ENCODE measurements around the gene FBN2.
"Not testable (repeated sequence)": the region's sequence is repeated elsewhere in the genome, so short reads cannot be mapped to it uniquely, and the experiment has no call there.

Gene FBN2

GRCh38 chr5:128478386-128479368, 59.4 kb downstream of the FBN2 start:
- DNase-seq (ENCODE audit: low read depth), result no peak

GRCh38 chr5:128477944-128478343, 60.1 kb downstream of the FBN2 start:
- DNase-seq (ENCODE audit: low read depth), result no peak

- DNase-seq (ENCODE audit: low read depth), result no peak
These were observed 62.4 kb downstream of the FBN2 start for GRCh38 chr5:128475693-128476092.

- DNase-seq (ENCODE audit: low read depth), result no peak
These were observed 65.1 kb downstream of the FBN2 start for GRCh38 chr5:128472919-128473318.

- DNase-seq (ENCODE audit: low read depth), result no peak
These were observed 66.0 kb downstream of the FBN2 start for GRCh38 chr5:128472036-128472435.

GRCh38 chr5:128470663-128471062, 67.4 kb downstream of the FBN2 start:
- DNase-seq (ENCODE audit: low read depth), result no peak

GRCh38 chr5:128469912-128470311, 68.1 kb downstream of the FBN2 start:
- DNase-seq (ENCODE audit: low read depth), result no peak

- no peak for DNase-seq (ENCODE audit: low read depth)
These were observed 71.1 kb downstream of the FBN2 start for GRCh38 chr5:128466980-128467379.

GRCh38 chr5:128466554-128466953, 71.5 kb downstream of the FBN2 start:
- DNase-seq (ENCODE audit: low read depth), result no peak

- DNase-seq (ENCODE audit: low read depth), result no peak
These were observed 73.4 kb downstream of the FBN2 start for GRCh38 chr5:128464596-128464995.

GRCh38 chr5:128462330-128462729, 75.7 kb downstream of the FBN2 start:
- DNase-seq (ENCODE audit: low read depth), result no peak

GRCh38 chr5:128457147-128457915, 80.7 kb downstream of the FBN2 start:
- not testable (repeated sequence) for DNase-seq (ENCODE audit: low read depth)

GRCh38 chr5:128455841-128456361, 82.1 kb downstream of the FBN2 start:
- no peak for DNase-seq (ENCODE audit: low read depth)

- no peak for DNase-seq (ENCODE audit: low read depth)
These were observed 84.9 kb downstream of the FBN2 start for GRCh38 chr5:128453121-128453520.

- DNase-seq (ENCODE audit: low read depth), result not testable (repeated sequence)
These were observed 90.8 kb downstream of the FBN2 start for GRCh38 chr5:128447224-128447623.

GRCh38 chr5:128441941-128442350, 96.1 kb downstream of the FBN2 start:
- DNase-seq (ENCODE audit: low read depth), result no peak

- no peak for DNase-seq (ENCODE audit: low read depth)
These were observed 96.9 kb downstream of the FBN2 start for GRCh38 chr5:128441165-128441564.

GRCh38 chr5:128436749-128437188, 101.3 kb downstream of the FBN2 start:
- DNase-seq (ENCODE audit: low read depth), result no peak

GRCh38 chr5:128435861-128436260, 102.2 kb downstream of the FBN2 start:
- DNase-seq (ENCODE audit: low read depth), result no peak

GRCh38 chr5:128434993-128435392, 103.1 kb downstream of the FBN2 start:
- DNase-seq (ENCODE audit: low read depth), result no peak

- DNase-seq (ENCODE audit: low read depth), result no peak
These were observed 105.1 kb downstream of the FBN2 start for GRCh38 chr5:128432913-128433440.

GRCh38 chr5:128427921-128428320, 110.1 kb downstream of the FBN2 start:
- DNase-seq (ENCODE audit: low read depth), result no peak
